Measurements from ENCODE around the gene C1orf105.

DNA sequence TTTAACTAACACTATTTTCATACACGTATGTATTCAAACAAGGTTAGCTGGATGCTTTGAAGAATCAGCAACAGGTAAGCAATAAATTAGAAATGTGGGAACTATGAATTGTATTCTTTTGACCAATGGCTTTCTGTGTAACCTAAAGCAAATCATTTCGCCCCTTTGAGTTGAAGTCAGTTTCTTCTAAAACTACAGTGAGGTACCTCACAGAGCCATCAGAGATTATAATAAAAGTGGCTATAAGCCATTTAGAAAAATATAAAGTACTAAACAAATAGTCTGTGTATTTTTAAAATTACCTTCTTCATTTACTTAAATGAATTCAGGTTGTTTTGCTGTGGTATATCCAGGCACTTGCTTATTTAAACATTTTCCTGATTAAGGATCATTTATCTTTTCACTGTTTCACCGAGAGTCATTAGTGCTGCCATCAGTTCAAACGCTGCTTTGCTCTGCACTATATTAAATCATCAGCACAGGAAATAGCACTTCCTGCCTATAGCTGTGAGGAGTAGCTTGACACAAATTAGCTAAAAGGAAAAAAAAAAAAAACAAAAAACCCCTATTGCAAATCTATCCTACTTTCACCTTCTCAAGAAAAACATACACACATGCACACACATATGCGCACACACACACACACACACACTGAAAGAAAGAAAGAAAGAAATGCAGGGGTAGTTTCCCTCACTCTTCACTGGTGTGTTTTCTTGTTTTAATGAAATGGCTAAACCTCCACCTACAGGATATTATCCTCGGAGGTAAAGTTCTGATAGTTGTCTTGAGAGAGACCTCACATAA lies 39.8 kb upstream of the C1orf105 start:
- TF ChIP-seq, protein P1, sequence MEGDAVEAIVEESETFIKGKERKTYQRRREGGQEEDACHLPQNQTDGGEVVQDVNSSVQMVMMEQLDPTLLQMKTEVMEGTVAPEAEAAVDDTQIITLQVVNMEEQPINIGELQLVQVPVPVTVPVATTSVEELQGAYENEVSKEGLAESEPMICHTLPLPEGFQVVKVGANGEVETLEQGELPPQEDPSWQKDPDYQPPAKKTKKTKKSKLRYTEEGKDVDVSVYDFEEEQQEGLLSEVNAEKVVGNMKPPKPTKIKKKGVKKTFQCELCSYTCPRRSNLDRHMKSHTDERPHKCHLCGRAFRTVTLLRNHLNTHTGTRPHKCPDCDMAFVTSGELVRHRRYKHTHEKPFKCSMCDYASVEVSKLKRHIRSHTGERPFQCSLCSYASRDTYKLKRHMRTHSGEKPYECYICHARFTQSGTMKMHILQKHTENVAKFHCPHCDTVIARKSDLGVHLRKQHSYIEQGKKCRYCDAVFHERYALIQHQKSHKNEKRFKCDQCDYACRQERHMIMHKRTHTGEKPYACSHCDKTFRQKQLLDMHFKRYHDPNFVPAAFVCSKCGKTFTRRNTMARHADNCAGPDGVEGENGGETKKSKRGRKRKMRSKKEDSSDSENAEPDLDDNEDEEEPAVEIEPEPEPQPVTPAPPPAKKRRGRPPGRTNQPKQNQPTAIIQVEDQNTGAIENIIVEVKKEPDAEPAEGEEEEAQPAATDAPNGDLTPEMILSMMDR (conservative IDR thresholded peaks at IDR 0.05 in 1 of 2, IDR thresholded peaks at IDR 0.05 in 1 of 2; ENCODE audit: extremely low read depth in 1 of 2, insufficient read depth in 1 of 2, low read depth in 1 of 2, low read length in 2 of 2), result no peak
- TF ChIP-seq EZH2 (IDR thresholded peaks at IDR 0.05; ENCODE audit: borderline replicate concordance, low read length), result no peak
